Stimulated activated CD8-positive, alpha-beta memory T cell treated with anti-CD3 and anti-CD28 coated beads, Interleukin-15, amount 100 ng/mL, for 4 hours (primary cell): ENCODE data around the gene OSBPL2.

Experiments used
- DNase-seq, 2 donors: peaks; one replicate each; pipeline ENCODE4 v3.0.0-alpha.2; 2020; ENCODE audit warnings: low read depth in 2 of 2

The OSBPL2 gene

GRCh38 chr20:62285151-62285550 lies 46.8 kb downstream of the OSBPL2 start:
- no peak for DNase-seq

DNA sequence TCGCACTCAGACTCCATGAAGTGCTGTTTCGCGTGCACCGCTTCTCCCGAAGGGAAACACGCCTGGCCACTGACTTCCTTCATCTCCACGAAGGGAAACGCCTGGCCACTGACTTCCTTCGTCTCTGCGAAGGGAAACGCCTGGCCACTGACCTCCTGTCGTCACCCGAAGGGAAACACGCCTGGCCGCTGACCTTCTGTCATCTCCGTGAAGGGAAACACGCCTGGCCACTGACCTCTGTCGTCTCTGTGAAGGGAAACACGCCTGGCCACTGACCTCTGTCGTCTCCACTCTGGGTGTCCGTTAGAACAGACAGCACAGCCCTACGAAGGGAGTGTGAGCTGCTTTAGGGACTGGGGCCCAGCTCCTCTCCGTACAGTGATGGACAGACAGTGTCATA lies 47.4 kb downstream of the OSBPL2 start:
- DNase-seq: no peak

- no peak for DNase-seq
Observed at GRCh38 chr20:62286493-62287064, 48.3 kb downstream of the OSBPL2 start.

DNA sequence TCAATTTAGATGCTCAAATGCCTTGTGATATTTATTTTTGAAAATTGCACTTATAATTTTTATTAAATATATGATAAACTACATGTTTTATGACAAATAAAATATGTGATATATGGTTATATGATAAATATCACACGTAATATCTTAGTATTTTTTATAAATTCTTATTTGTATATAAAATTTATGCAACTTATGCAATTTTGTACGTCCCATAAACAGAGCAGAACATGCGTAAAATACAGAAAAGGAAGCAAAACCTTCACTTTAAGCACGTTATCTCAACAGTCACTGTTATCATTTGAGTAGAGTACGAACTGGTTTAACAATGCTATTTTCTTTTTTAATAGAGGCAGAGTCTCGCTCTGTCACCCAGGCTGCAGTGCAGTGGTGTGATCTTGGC lies 48.8 kb downstream of the OSBPL2 start:
- no peak for DNase-seq

DNA sequence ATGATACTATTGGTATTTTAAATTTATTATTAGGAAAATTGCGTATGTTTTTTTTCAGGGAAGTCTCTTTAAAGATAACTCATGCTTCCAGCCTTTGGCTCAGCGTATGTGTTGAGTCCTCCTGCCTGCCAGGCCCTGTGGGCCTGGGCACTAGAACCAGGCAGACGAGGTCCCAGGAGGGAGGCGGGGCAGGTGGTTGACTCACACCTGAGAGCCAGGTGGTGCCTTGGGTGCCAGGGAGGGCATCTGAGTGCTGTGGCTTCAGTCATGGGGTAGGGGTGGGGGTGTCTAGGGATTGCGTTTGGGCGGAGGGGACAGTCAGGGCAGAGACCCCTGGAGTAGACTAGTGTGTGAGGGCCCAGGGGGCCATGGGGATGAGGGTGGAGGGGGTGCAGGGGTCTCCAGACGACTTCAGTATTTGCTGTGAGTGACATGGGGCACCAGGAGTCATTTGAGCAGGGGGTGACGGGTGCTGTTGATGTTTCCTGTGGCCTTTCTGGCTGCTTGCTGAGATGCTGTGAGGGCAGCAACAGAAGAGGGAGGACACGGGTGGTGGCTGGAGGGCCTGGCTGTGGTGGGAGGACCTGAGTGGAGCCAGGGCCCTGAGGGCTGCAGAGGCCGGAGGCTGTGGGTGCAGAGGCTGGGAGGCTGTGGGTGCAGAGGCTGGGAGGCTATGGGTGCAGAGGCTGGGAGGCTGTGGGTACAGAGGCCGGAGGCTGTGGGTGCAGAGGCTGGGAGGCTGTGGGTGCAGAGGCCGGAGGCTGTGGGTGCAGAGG lies 49.6 kb downstream of the OSBPL2 start:
- DNase-seq: no peak

DNA sequence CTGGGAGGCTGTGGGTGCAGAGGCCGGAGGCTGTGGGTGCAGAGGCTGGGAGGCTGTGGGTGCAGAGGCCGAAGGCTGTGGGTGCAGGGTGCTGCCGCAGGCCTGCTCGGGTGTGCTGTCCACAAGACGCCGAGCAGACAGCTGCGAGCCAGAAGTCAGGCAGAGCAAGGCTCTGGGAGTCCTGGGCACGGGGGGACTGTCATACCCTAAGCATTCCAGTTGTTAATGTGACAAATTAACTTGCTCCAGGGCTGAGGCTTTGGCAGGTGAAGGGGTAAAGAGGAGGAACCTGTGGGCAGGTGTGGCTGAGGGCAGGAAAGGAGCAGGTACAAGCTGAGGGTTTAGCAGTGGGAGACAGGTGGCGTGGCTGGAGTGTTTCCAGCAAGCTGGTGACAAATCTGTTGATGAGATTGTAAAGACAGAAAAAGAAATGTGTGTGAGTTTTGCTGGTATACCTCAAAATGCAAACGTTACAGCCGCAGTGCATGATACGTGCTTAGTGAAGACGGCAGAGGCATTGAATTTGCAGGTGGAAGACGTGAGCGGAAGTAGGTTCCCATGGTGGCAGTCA lies 50.3 kb downstream of the OSBPL2 start:
- no peak for DNase-seq

DNA sequence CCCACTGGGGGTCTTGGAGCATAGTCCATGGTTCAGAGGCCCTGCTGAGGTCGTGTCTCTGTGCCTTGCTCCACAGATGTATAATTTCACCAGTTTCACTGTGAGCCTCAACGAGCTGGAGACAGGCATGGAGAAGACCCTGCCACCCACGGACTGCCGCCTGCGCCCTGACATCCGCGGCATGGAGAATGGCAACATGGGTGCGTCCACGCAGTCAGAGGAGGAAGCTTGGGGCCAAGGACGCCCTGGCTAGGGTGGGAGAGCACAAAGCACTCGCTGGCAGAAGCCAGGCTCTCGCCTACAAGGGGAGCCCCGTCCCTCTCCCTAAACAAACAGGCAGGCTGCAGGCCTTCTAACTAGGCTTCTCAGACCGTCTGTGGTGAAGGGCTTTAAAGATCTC lies 50.8 kb downstream of the OSBPL2 start:
- DNase-seq: no peak

- DNase-seq: no peak
Observed at GRCh38 chr20:62289898-62290297, 51.6 kb downstream of the OSBPL2 start.

DNA sequence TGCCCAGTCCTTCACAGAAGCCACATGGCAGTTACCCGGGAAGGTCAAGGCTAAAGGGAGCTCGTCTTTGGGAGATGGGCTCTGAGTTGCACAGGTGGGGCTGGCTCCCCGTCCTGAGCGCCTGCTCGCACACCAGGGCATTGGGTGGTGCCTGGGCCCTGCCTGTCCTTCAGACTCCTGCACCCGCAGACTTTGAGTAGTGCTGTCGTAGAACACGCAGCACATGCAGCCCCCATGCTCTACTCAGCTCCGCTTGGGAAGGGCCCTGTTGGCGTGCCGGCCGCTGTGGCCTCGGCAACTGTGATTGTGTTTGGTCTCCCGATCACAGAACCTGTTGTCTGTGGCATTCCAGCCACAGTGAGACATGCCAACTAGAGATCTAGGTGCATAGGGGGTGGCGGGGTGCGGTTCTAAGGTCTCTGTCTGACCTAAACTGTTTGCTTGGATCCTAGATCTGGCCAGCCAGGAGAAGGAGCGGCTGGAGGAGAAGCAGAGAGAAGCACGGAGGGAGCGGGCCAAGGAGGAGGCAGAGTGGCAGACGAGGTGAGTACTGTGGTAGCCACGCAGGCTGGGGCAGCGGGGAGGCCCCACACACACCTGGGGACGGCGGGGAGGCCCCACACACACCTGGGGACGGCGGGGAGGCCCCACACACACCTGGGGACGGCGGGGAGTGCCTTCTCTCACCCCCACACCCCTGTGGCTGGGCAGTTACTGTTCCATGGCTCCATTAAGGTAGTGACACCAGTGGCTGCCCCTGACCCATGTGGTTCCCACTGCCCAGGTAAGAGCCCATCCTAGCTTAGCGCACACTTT lies 53.1 kb downstream of the OSBPL2 start:
- DNase-seq: no peak

GRCh38 chr20:62292108-62292507 lies 53.8 kb downstream of the OSBPL2 start:
- no peak for DNase-seq

DNA sequence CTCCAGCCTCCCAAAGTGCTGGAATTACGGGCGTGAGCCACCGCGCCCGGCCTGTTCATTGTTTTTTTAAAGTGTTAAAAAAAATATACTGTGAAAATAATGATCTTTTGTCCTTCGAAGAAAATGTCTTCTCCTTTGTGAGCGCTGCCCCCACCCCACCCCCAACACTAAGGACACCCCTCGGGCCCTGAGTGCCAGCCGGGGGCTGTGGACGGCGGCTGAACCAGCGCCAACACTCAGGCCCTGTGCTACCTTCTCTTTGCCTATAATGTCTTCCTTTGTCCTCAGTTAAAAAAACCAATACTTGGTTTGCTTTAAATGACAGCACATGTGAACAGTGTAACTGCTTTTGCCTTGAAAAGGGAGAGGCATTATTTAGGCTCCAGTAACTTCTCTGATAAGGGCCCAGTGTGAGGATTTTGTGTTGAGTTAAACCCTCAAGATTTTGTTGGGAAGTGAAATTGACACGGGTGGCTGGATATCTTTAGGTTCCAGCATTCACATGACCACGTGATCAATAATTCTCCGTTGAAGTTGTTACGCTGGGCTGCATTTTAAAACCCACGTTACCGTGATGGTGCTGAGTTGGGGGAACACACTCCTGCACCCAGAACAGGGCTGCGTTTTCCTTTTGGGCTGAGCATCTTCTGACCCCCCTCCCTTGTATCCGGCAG lies 54.9 kb downstream of the OSBPL2 start:
- no peak for DNase-seq

DNA sequence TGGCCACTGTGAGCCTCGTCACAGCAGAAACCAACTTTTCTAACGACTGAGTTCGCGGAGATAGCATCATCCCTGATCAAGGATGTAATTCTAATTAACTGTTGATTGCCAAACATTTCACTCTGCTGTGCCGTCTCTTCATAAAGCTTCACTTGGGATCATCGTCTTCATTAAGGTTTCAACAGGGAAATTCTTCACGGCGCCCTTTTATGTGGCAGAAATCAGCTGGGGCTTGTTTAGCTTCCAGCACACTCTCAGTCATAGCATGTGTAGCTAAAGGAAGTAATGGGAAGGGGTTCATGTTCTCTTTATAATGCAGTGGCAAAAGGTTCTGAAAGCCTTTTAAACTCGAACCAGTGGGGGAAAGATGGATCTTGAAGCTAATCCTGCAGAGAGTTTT lies 55.6 kb downstream of the OSBPL2 start:
- no peak for DNase-seq

GRCh38 chr20:62294516-62294915 lies 56.2 kb downstream of the OSBPL2 start:
- no peak for DNase-seq

GRCh38 chr20:62296724-62297448 lies 58.6 kb downstream of the OSBPL2 start:
- DNase-seq: no peak

- DNase-seq: no peak
Observed at GRCh38 chr20:62297449-62298227, 59.3 kb downstream of the OSBPL2 start.

GRCh38 chr20:62298577-62299249 lies 60.4 kb downstream of the OSBPL2 start:
- DNase-seq: no peak

DNA sequence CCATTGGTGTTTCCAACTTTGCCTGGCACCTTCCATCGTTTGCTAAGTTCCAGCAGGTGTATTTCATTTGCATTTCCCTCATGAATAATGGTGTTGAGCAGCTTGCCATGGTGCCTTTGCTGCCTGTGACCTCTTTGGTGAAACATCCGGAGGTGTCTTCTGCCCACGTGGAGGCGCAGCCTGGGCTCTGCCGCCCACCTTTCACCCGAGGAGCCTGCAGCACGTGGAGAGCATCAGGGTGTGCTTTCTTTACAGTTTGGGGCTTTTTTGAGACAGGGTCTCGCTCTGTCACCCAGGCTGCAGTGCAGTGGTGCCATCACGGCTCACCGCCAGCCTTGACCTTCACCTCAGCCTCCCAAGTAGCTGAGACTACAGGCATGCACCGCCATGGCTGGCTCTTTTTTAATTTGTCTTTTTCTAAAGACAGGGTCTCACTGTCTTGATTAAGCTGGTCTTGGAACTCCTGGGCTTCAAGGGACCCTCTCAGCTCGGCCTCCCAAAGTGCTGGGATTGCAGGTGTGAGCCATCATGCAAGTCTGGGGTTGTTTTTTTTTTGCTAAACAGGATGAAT lies 61.4 kb downstream of the OSBPL2 start:
- DNase-seq: no peak

GRCh38 chr20:62300319-62300718 lies 62.0 kb downstream of the OSBPL2 start:
- no peak for DNase-seq

DNA sequence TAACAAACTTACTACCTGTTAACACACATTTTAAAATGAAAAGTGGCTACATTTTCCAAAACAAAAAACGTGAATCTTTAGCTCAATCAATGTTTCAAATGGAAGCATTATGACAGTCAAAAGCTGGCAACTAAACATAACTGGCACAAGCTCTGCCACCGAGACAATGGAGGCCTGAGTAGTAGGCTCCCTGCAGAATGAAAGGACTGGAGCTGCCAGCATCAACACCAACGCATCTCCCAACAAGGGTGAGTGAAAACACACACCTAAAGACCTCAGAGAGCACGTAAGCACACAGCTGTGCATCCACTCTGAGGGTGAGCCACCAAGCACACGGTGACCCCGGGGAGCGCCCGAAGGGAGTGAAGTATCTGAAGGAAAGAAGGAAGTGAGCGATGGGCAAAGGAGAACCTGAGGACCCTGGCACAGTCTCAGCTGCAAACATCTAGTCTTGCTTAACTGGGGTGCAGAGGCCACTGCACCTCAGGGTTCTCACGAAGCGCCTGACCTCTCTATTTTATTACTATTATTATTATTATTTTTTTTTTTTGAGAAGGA lies 62.9 kb downstream of the OSBPL2 start:
- DNase-seq: no peak
